Lower leg skin (tissue), 4 donors: ENCODE measurements around the gene RNF8. TPM values are rescaled to one million over a fixed set of nuclear protein-coding genes. Genes with fewer than 3 reads are reported as not detected.

Source experiments
- DNase-seq, 2 donors: peaks; one replicate each; pipeline ENCODE4 v3.0.0-alpha.2; 2019; ENCODE audit warnings: low spot score in 2 of 2
- H3K4me3 ChIP-seq: fragments of 200-600 bp; sonication (generic); 2 replicates; pipeline ENCODE4 v1.5.1; 2017; ENCODE audit warnings: mild to moderate bottlenecking, low read depth; ENCODE audit not compliant: poor library complexity, severe bottlenecking
- POLR2A ChIP-seq, 2 donors: fragments of 450-650 bp; IDR thresholded peaks; one replicate each; pipeline ENCODE4 v1.6.1; 2016 to 2017; ENCODE audit warnings: antibody characterized with exemption in 2 of 2, mild to moderate bottlenecking in 1 of 2, moderate library complexity in 1 of 2
- whole genome bisulfite sequencing, 2 donors: methylation state at CpG; one replicate each; pipeline ENCODE4 v1.1.5; 2018; 5-methylcytosine and 5-hydroxymethylcytosine counted together
- intact Hi-C: fragments of 100-400 bp; cut with DNase I; formaldehyde crosslinking; loops from one replicate; pipeline ENCODE4 v1.15.0; 2023; ENCODE audit warnings: low total_unique reads
- total RNA-seq, 4 donors: library from RNA; depleted of rRNA; stranded (reverse); fragments of >200 nt; gene quantifications; one replicate each; pipeline ENCODE4 v1.1.0, GENCODE V29; 2016
- TF ChIP-seq, protein P1 (sequence below), 3 donors: fragments of 450-650 bp; IDR thresholded peaks; one replicate each; pipeline ENCODE4 v1.5.1; 2016; ENCODE audit warnings: antibody characterized with exemption in 3 of 3, mild to moderate bottlenecking in 3 of 3, moderate library complexity in 2 of 3

RNF8 gene
- total RNA-seq, 4 donors from 2014 or later, result 7.1 to 16.2 (median 12.9) TPM

GRCh38 chr6:37357288-37357687, 3.5 kb downstream of the RNF8 start:
- H3K4me3 ChIP-seq, result no peak overlapping the region
- intact Hi-C loops, result no loop called here
- no peak for DNase-seq
- TF ChIP-seq, protein P1, sequence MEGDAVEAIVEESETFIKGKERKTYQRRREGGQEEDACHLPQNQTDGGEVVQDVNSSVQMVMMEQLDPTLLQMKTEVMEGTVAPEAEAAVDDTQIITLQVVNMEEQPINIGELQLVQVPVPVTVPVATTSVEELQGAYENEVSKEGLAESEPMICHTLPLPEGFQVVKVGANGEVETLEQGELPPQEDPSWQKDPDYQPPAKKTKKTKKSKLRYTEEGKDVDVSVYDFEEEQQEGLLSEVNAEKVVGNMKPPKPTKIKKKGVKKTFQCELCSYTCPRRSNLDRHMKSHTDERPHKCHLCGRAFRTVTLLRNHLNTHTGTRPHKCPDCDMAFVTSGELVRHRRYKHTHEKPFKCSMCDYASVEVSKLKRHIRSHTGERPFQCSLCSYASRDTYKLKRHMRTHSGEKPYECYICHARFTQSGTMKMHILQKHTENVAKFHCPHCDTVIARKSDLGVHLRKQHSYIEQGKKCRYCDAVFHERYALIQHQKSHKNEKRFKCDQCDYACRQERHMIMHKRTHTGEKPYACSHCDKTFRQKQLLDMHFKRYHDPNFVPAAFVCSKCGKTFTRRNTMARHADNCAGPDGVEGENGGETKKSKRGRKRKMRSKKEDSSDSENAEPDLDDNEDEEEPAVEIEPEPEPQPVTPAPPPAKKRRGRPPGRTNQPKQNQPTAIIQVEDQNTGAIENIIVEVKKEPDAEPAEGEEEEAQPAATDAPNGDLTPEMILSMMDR (IDR thresholded peaks at IDR 0.05), result no peak
- no peak for TF ChIP-seq POLR2A (IDR thresholded peaks at IDR 0.05)
- WGBS, 2 donors, result 59 to 78% methylated on average over 1 of the region's 1 CpG

GRCh38 chr6:37357860-37358259, 4.1 kb downstream of the RNF8 start:
- no peak overlapping the region for H3K4me3 ChIP-seq
- WGBS, 2 donors, result 91 to 93% methylated on average over 2 of the region's 2 CpGs
- TF ChIP-seq, protein P1 (IDR thresholded peaks at IDR 0.05), result no peak
- TF ChIP-seq POLR2A (IDR thresholded peaks at IDR 0.05), result no peak
- intact Hi-C loops, result no loop called here
- DNase-seq, result no peak

GRCh38 chr6:37359039-37359438, 5.3 kb downstream of the RNF8 start:
- no peak for TF ChIP-seq POLR2A (IDR thresholded peaks at IDR 0.05)
- TF ChIP-seq, protein P1 (IDR thresholded peaks at IDR 0.05), result no peak
- no peak overlapping the region for H3K4me3 ChIP-seq
- no peak for DNase-seq
- 91 to 93% methylated on average over 3 of the region's 3 CpGs for WGBS, 2 donors
- intact Hi-C loops, result no loop called here

- WGBS, 2 donors, result 81 to 86% methylated on average over 2 of the region's 2 CpGs
- intact Hi-C loops, result no loop called here
These were observed 8.5 kb downstream of the RNF8 start for GRCh38 chr6:37362101-37362828.

GRCh38 chr6:37365791-37366190, 12.0 kb downstream of the RNF8 start:
- no peak overlapping the region for H3K4me3 ChIP-seq
- no peak for DNase-seq
- TF ChIP-seq POLR2A (IDR thresholded peaks at IDR 0.05), result no peak
- TF ChIP-seq, protein P1 (IDR thresholded peaks at IDR 0.05), result no peak
- intact Hi-C loops, result no loop called here
- 44 to 56% methylated on average over 2 of the region's 2 CpGs for WGBS, 2 donors

More at GRCh38 chr6:37362101-37362828, 8.5 kb downstream of the RNF8 start:
- TF ChIP-seq, protein P1 (IDR thresholded peaks at IDR 0.05), result no peak
- no peak for TF ChIP-seq POLR2A (IDR thresholded peaks at IDR 0.05)
- no peak for DNase-seq
- no peak overlapping the region for H3K4me3 ChIP-seq

- intact Hi-C loops, result no loop called here
- WGBS, 2 donors, result 80 to 96% methylated on average over 3 of the region's 3 CpGs
- TF ChIP-seq POLR2A (IDR thresholded peaks at IDR 0.05), result no peak
- H3K4me3 ChIP-seq, result no peak overlapping the region
- no peak for DNase-seq
These were observed 13.1 kb downstream of the RNF8 start for GRCh38 chr6:37366910-37367309.
